ENCODE data around the gene RASSF5. TPM values are rescaled to one million over a fixed set of nuclear protein-coding genes. Genes with fewer than 3 reads are reported as not detected.

RASSF5 gene
- polyA plus RNA-seq, 2 of the 4 experiments (the other 2 are of a cell fraction) = 2.0 to 2.2 TPM

DNA sequence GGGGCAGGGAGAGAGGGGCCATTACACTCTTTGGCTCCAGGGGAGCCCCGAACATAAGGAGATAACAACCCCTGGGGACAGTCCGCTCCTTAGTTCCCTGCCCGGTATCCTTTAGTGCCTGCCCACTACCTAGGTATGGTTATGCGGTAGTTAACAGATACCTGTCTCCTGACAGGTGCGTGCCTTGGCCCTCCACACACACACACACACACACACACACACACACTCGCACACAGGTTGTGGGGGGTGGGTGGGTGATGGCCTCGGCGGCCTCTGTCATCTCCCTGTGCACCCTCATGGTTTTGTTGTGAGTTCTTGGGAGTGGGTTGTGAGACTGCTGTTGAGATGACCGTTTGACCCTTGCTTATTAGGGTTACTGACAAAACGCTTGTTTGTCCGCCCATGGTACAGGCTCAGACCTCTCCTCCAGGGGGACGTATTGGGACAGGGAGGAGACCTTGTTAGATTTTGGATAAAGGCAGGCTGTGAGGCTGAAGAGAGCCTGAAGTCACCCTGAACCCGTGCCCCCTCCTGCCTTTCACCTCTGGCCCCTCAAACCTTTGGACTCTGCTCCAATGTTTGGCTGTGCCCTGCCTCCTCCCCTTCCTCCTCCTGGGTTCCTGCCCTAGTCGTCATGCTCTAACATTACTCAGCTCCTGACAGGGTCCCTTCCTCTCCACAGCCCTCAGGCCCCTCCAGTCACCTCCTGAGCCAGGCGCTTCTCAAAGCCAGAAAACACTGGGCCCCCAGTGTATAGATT is 979 bp downstream of the RASSF5 start (continued):
- TF ChIP-seq, protein P1, sequence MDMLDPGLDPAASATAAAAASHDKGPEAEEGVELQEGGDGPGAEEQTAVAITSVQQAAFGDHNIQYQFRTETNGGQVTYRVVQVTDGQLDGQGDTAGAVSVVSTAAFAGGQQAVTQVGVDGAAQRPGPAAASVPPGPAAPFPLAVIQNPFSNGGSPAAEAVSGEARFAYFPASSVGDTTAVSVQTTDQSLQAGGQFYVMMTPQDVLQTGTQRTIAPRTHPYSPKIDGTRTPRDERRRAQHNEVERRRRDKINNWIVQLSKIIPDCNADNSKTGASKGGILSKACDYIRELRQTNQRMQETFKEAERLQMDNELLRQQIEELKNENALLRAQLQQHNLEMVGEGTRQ (IDR thresholded peaks at IDR 0.05) = no peak
- no peak for TF ChIP-seq ZSCAN20 (CRISPR knock-in tag; IDR thresholded peaks at IDR 0.05)
- TF ChIP-seq RCOR1 (IDR thresholded peaks at IDR 0.05; ENCODE audit: low read depth, low read length) = no peak
- TF ChIP-seq CHD4 (IDR thresholded peaks at IDR 0.05; ENCODE audit: borderline replicate concordance) = no peak

DNA sequence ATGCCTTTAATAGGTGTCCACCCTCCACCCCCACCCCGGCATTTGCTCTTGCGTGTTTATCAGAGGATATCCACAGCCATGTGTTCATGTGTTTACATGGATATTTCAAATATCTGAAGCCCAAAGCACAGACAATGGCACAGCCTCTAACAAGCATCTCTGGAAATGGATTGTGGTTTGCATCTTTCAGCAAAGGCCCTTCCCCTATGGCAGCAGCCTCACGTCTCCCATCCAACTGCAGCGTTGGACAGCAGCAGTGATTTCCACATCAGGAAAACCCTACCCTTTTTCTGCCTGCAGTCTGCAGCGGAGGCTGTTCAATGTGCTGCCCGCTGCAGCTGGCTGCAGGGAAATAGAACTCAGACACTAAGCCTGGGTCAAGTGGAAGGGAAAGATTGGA is 1.6 kb downstream of the RASSF5 start:
- Histone ChIP-seq H3K4me1 (peaks cover 19% of the 10 kb centered on the region), H3K27ac (no peak overlapping the region), H3K4me2 (no peak overlapping the region), H3K4me3 (no peak overlapping the region), H3K9me3 (no peaks in the 10 kb centered on the region)
- 76% methylated on average over 6 of the region's 6 CpGs for WGBS (ENCODE audit: missing lambda C conversion rate)
- no peak for FAIRE-seq
- no peak for DNase-seq (ENCODE audit: low read depth in 1 of 2, low spot score in 1 of 2)
- ATAC-seq = no peak
- POLR2A ChIA-PET = no interaction called here
- CTCF ChIA-PET = interaction anchor here (0.7 to 1.5 kb wide), 4 partner anchors 9 to 40 kb away, joined by 3 to 6 read pairs (median 4); no protein-coding TSS in a partner anchor
- TF ChIP-seq, protein P2, sequence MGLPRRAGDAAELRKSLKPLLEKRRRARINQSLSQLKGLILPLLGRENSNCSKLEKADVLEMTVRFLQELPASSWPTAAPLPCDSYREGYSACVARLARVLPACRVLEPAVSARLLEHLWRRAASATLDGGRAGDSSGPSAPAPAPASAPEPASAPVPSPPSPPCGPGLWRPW (IDR thresholded peaks at IDR 0.05) = no peak
- no peak for TF ChIP-seq ZNF302 (CRISPR knock-in tag; IDR thresholded peaks at IDR 0.05)
- no peak for TF ChIP-seq MAZ (IDR thresholded peaks at IDR 0.05; ENCODE audit: borderline replicate concordance, low read depth, low read length)
- no peak for TF ChIP-seq HOXB5 (CRISPR knock-in tag; IDR thresholded peaks at IDR 0.05)
- TF ChIP-seq RFX5 (IDR thresholded peaks at IDR 0.05) = no peak
- no peak for TF ChIP-seq JUN (IDR thresholded peaks at IDR 0.05)
- no peak for TF ChIP-seq SREBF2 (IDR thresholded peaks at IDR 0.05)
- no peak for TF ChIP-seq EHF (CRISPR knock-in tag; IDR thresholded peaks at IDR 0.05)
- no peak for TF ChIP-seq PHF8 (IDR thresholded peaks at IDR 0.05; ENCODE audit: borderline replicate concordance, low read depth)
- TF ChIP-seq HEYL (CRISPR knock-in tag; IDR thresholded peaks at IDR 0.05) = no peak
- TF ChIP-seq, protein P3, sequence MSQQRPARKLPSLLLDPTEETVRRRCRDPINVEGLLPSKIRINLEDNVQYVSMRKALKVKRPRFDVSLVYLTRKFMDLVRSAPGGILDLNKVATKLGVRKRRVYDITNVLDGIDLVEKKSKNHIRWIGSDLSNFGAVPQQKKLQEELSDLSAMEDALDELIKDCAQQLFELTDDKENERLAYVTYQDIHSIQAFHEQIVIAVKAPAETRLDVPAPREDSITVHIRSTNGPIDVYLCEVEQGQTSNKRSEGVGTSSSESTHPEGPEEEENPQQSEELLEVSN (IDR thresholded peaks at IDR 0.05; ENCODE audit: borderline replicate concordance, low read depth) = no peak
- no peak for TF ChIP-seq MYC (IDR thresholded peaks at IDR 0.05; ENCODE audit: borderline replicate concordance, low read length)
- TF ChIP-seq ESRRA (IDR thresholded peaks at IDR 0.05; ENCODE audit: borderline replicate concordance, low read length) = no peak
- TF ChIP-seq KDM5A (IDR thresholded peaks at IDR 0.05) = no peak
- no peak for TF ChIP-seq CBX2 (IDR thresholded peaks at IDR 0.05; ENCODE audit: borderline replicate concordance, low read depth)
- TF ChIP-seq TP53 (CRISPR knock-in tag; IDR thresholded peaks at IDR 0.05) = no peak
- no peak for TF ChIP-seq CEBPB (IDR thresholded peaks at IDR 0.05)

DNA sequence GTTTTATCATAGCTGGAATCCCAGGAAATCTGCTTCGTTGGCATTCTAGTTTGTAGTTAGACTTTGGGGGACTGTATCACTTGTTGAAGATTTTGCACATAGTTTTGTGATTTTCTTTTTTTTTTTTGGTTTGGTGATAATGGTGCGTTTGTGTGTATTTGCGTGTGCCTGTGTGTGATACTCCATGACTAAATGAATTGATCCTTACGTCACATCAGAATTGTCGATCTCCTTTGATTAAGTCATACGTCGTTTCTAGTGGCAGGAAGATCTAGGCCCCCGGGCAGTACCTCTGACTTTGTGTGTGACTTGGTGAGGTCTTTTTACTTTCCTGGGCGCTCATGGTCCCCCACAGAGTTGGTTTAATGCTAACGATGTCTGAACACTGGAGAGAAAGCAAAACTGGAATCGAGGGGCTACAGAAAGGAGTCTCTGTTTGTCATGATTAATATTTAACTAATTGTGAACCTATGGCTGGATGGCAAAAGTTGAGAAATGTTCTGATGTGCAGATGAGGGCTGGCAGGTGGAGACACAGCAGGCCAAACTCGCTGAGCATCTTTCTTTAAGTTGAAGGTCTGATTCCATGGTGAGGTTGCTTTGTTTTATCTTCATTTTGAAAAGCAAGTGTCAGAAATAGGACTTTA is 2.4 kb downstream of the RASSF5 start:
- ChIA-PET POLR2A (no interaction called here), CTCF (interaction anchor here (0.7 to 1.5 kb wide), 4 partner anchors 9 to 41 kb away, joined by 3 to 6 read pairs (median 4); no protein-coding TSS in a partner anchor)
- FAIRE-seq = no peak
- Histone ChIP-seq H3K4me2 (no peak overlapping the region), H3K27ac (no peak overlapping the region), H3K4me1 (peaks cover 18% of the 10 kb centered on the region), H3K9me3 (no peaks in the 10 kb centered on the region), H3K4me3 (no peak overlapping the region)
- 71% methylated on average over 12 of the region's 12 CpGs for WGBS (ENCODE audit: missing lambda C conversion rate)
- DNase-seq (ENCODE audit: low read depth in 1 of 2, low spot score in 1 of 2) = no peak
- TF ChIP-seq MAFK (IDR thresholded peaks at IDR 0.05; ENCODE audit: partially characterized antibody) (peak; percentile 12), KDM5A (IDR thresholded peaks at IDR 0.05) (no peak)
- no peak for ATAC-seq
